Calu3 (cell line): Measurements from ENCODE around the gene C12orf56. TPM values are rescaled to one million over a fixed set of nuclear protein-coding genes. Genes with fewer than 3 reads are reported as not detected.

Source experiments
- BruUV-seq: library from RNA; stranded (reverse); fragments of 400-500 nt; replicated peaks from 2 replicates; lab custom pipeline; 2021; lab: Mats Ljungman, UMichigan
- CTCF ChIA-PET: fragments of 300-600 bp; sonication (Branson Sonifier 250); formaldehyde crosslinking; loops from one replicate; lab custom pipeline; 2022; ENCODE audit warnings: antibody characterized with exemption; lab: Charles Lee
- DNase-seq: peaks from one replicate; pipeline ENCODE4 v3.0.0; 2022
- H3K27ac Mint-ChIP-seq: one replicate; pipeline ENCODE4 v1.8.0; 2022; ENCODE audit warnings: mixed read lengths; ENCODE audit not compliant: unreplicated experiment
- H3K27me3 Mint-ChIP-seq: one replicate; pipeline ENCODE4 v1.8.0; 2022; ENCODE audit warnings: mixed read lengths; ENCODE audit not compliant: unreplicated experiment
- H3K36me3 Mint-ChIP-seq: one replicate; pipeline ENCODE4 v1.8.0; 2022; ENCODE audit warnings: mild to moderate bottlenecking, moderate library complexity, mixed read lengths; ENCODE audit not compliant: insufficient read depth, unreplicated experiment
- H3K4me1 Mint-ChIP-seq: one replicate; pipeline ENCODE4 v1.8.0; 2022; ENCODE audit warnings: mild to moderate bottlenecking, low read depth, mixed read lengths; ENCODE audit not compliant: unreplicated experiment
- H3K4me3 Mint-ChIP-seq: one replicate; pipeline ENCODE4 v1.8.0; 2022; ENCODE audit warnings: mild to moderate bottlenecking, low read depth, moderate library complexity, mixed read lengths; ENCODE audit not compliant: unreplicated experiment
- H3K9me3 Mint-ChIP-seq: one replicate; pipeline ENCODE4 v1.8.0; 2022; ENCODE audit warnings: low read depth, mixed read lengths; ENCODE audit not compliant: unreplicated experiment
- CTCF ChIP-seq: fragments of 200-600 bp; IDR thresholded peaks from one replicate; pipeline ENCODE4 v1.8.0; 2022; ENCODE audit warnings: antibody characterized with exemption; ENCODE audit not compliant: unreplicated experiment
- intact Hi-C: fragments of 100-400 bp; cut with micrococcal nuclease; formaldehyde crosslinking; loops from one replicate; pipeline ENCODE4 v1.10.0; 2022; ENCODE audit not compliant: unreplicated experiment
- total RNA-seq: library from RNA; stranded (reverse); gene quantifications from 2 replicates; pipeline ENCODE4 v1.2.3, GENCODE V29; 2022

Gene C12orf56
- total RNA-seq, 1 experiment from 2014 or later: 4.7 TPM

- Mint-ChIP-seq H3K27me3 (no peaks in the 10 kb centered on the region), H3K4me3 (no peak overlapping the region), H3K9me3 (no peaks in the 10 kb centered on the region), H3K4me1 (peaks cover 6% of the 10 kb centered on the region), H3K36me3 (peaks cover 96% of the 10 kb centered on the region), H3K27ac (no peak overlapping the region)
- intact Hi-C loops: no loop called here
- CTCF ChIA-PET: interaction anchor here (0.6 kb wide), 1 partner anchor 93 kb away, joined by 4 read pairs; no protein-coding TSS in a partner anchor
- no peak for TF ChIP-seq CTCF
- BruUV-seq: no TSS peak
- no peak for DNase-seq
Observed at GRCh38 chr12:64430886-64431285, 40.3 kb upstream of the C12orf56 start.

- CTCF ChIA-PET: no interaction called here
- intact Hi-C loops: no loop called here
- DNase-seq: no peak
- H3K36me3 Mint-ChIP-seq: peaks cover 91% of the 10 kb centered on the region
- no peaks in the 10 kb centered on the region for H3K27me3 Mint-ChIP-seq
- H3K9me3 Mint-ChIP-seq: no peaks in the 10 kb centered on the region
- H3K4me1 Mint-ChIP-seq: peaks cover 6% of the 10 kb centered on the region
- H3K27ac Mint-ChIP-seq: no peak overlapping the region
- no peak for TF ChIP-seq CTCF
- H3K4me3 Mint-ChIP-seq: no peak overlapping the region
- no TSS peak for BruUV-seq
Observed at GRCh38 chr12:64428956-64429355, 38.4 kb upstream of the C12orf56 start.

GRCh38 chr12:64427988-64428387 lies 37.4 kb upstream of the C12orf56 start:
- Mint-ChIP-seq H3K4me3 (no peak overlapping the region), H3K36me3 (peaks cover 91% of the 10 kb centered on the region)

GRCh38 chr12:64419696-64420095 lies 29.1 kb upstream of the C12orf56 start:
- no peak for DNase-seq
- no peak for TF ChIP-seq CTCF
- H3K4me1 Mint-ChIP-seq: no peaks in the 10 kb centered on the region
- no peak overlapping the region for H3K4me3 Mint-ChIP-seq
- BruUV-seq: no TSS peak
- no peaks in the 10 kb centered on the region for H3K27me3 Mint-ChIP-seq
- intact Hi-C loops: no loop called here
- H3K27ac Mint-ChIP-seq: no peak overlapping the region
- H3K9me3 Mint-ChIP-seq: no peaks in the 10 kb centered on the region
- CTCF ChIA-PET: no interaction called here
- H3K36me3 Mint-ChIP-seq: peaks cover 82% of the 10 kb centered on the region

More at GRCh38 chr12:64427988-64428387, 37.4 kb upstream of the C12orf56 start:
- H3K27me3 Mint-ChIP-seq: no peaks in the 10 kb centered on the region
- intact Hi-C loops: no loop called here
- TF ChIP-seq CTCF: no peak
- CTCF ChIA-PET: interaction anchor here (0.7 kb wide), 1 partner anchor 1193 kb away, joined by 3 read pairs; no protein-coding TSS in a partner anchor
- no peak for DNase-seq
- H3K9me3 Mint-ChIP-seq: no peaks in the 10 kb centered on the region
- H3K27ac Mint-ChIP-seq: no peak overlapping the region
- BruUV-seq: no TSS peak
- peaks cover 6% of the 10 kb centered on the region for H3K4me1 Mint-ChIP-seq
